Uterus (tissue), 4 donors: ENCODE data around the gene XKR7. TPM values are rescaled to one million over a fixed set of nuclear protein-coding genes. Genes with fewer than 3 reads are reported as not detected.

Experiments
- DNase-seq, 2 donors: peaks; one replicate each; pipeline ENCODE4 v3.0.0-alpha.2; 2019 to 2020
- H3K27ac ChIP-seq, 2 donors: fragments of 200-600 bp; sonication (generic); 1 replicate in 1 of 2; 2 replicates in 1 of 2; pipeline ENCODE4 v1.5.1; 2016 to 2018
- H3K27me3 ChIP-seq, 2 donors: fragments of 200-600 bp; sonication (generic); one replicate each; pipeline ENCODE4 v1.5.1; 2018 to 2019; ENCODE audit warnings: control low read depth in 1 of 2
- H3K36me3 ChIP-seq, 2 donors: fragments of 200-600 bp; sonication (generic); one replicate each; pipeline ENCODE4 v1.5.1; 2019; ENCODE audit warnings: control low read depth in 1 of 2
- H3K4me1 ChIP-seq, 2 donors: fragments of 200-600 bp; sonication (generic); one replicate each; pipeline ENCODE4 v1.5.1; 2018 to 2019; ENCODE audit warnings: control low read depth in 1 of 2
- H3K4me3 ChIP-seq, 2 donors: fragments of 200-600 bp; sonication (generic); 1 replicate in 1 of 2; 2 replicates in 1 of 2; pipeline ENCODE4 v1.5.1; 2018 to 2019; ENCODE audit warnings: mild to moderate bottlenecking in 1 of 2
- H3K9me3 ChIP-seq, 2 donors: fragments of 200-600 bp; sonication (generic); one replicate each; pipeline ENCODE4 v1.5.1; 2019; ENCODE audit warnings: control low read depth in 1 of 2
- CTCF ChIP-seq, 4 experiments: fragments of 200-600 bp in 2 of 4; fragments of 450-650 bp in 2 of 4; sonication (generic) in 2 of 4; IDR thresholded peaks; one replicate each; pipeline ENCODE4 v1.5.1; 2016 to 2019; ENCODE audit warnings: antibody characterized with exemption in 4 of 4, mild to moderate bottlenecking in 2 of 4, moderate library complexity in 1 of 4
- POLR2A ChIP-seq, 2 donors: fragments of 450-650 bp; IDR thresholded peaks; one replicate each; pipeline ENCODE4 v1.6.1; 2016; ENCODE audit warnings: antibody characterized with exemption in 2 of 2, mild to moderate bottlenecking in 1 of 2, moderate library complexity in 1 of 2
- intact Hi-C: fragments of 100-400 bp; cut with DNase I; formaldehyde crosslinking; loops from one replicate; pipeline ENCODE4 v1.15.1; 2023; ENCODE audit warnings: low total_unique reads
- total RNA-seq, 4 donors: library from RNA; depleted of rRNA in 3 of 4; stranded (reverse); fragments of >200 nt in 3 of 4; gene quantifications; one replicate each; pipeline versions ENCODE4 v1.1.0 to v1.2.4, GENCODE V29; 2014 to 2023
- donor health status: DM: yes; HTN: yes; CAD: no.

XKR7 gene
- total RNA-seq, 4 donors from 2014 or later, result 0.14 TPM; not detected in 3

- H3K4me3 ChIP-seq, result no peak overlapping the region
- intact Hi-C loops, result loop anchor here (5.0 kb wide), 1 partner anchor 213 kb away; no protein-coding TSS in a partner anchor
- no peak overlapping the region for H3K27ac ChIP-seq
- H3K36me3 ChIP-seq, result no peaks in the 10 kb centered on the region
- peaks cover 0 to 16% of the 10 kb centered on the region in 2 donors for H3K27me3 ChIP-seq
- H3K9me3 ChIP-seq, result no peaks in the 10 kb centered on the region
- TF ChIP-seq CTCF (IDR thresholded peaks at IDR 0.05) (no peak), POLR2A (IDR thresholded peaks at IDR 0.05) (no peak)
- no peaks in the 10 kb centered on the region for H3K4me1 ChIP-seq
- no peak for DNase-seq
Observed at GRCh38 chr20:32034581-32035425, 66.9 kb downstream of the XKR7 start.

GRCh38 chr20:32035426-32035779 lies 67.5 kb downstream of the XKR7 start:
- Histone ChIP-seq H3K9me3 (no peaks in the 10 kb centered on the region), H3K4me3 (no peak overlapping the region), H3K4me1 (no peaks in the 10 kb centered on the region), H3K27ac (no peak overlapping the region), H3K36me3 (no peaks in the 10 kb centered on the region), H3K27me3 (peaks cover 0 to 16% of the 10 kb centered on the region in 2 donors)
- DNase-seq, result no peak
- TF ChIP-seq POLR2A (IDR thresholded peaks at IDR 0.05) (no peak), CTCF (IDR thresholded peaks at IDR 0.05) (no peak)
- intact Hi-C loops, result no loop called here

GRCh38 chr20:32036252-32036651 lies 68.3 kb downstream of the XKR7 start:
- TF ChIP-seq CTCF (IDR thresholded peaks at IDR 0.05) (no peak), POLR2A (IDR thresholded peaks at IDR 0.05) (no peak)
- no peaks in the 10 kb centered on the region for H3K9me3 ChIP-seq
- H3K27ac ChIP-seq, result no peak overlapping the region
- intact Hi-C loops, result no loop called here
- H3K4me1 ChIP-seq, result no peaks in the 10 kb centered on the region
- peaks cover 0 to 16% of the 10 kb centered on the region in 2 donors for H3K27me3 ChIP-seq
- no peak for DNase-seq
- H3K36me3 ChIP-seq, result no peaks in the 10 kb centered on the region
- no peak overlapping the region for H3K4me3 ChIP-seq

- Histone ChIP-seq H3K27me3 (peaks cover 0 to 16% of the 10 kb centered on the region in 2 donors), H3K9me3 (no peaks in the 10 kb centered on the region), H3K4me1 (no peaks in the 10 kb centered on the region), H3K36me3 (no peaks in the 10 kb centered on the region), H3K27ac (no peak overlapping the region), H3K4me3 (no peak overlapping the region)
- intact Hi-C loops, result no loop called here
- no peak for DNase-seq
- TF ChIP-seq POLR2A (IDR thresholded peaks at IDR 0.05), result no peak
- no peak for TF ChIP-seq CTCF (IDR thresholded peaks at IDR 0.05)
Observed at GRCh38 chr20:32036716-32037485, 69.0 kb downstream of the XKR7 start.

- DNase-seq, result no peak
- no peak for TF ChIP-seq POLR2A (IDR thresholded peaks at IDR 0.05)
- no peak for TF ChIP-seq CTCF (IDR thresholded peaks at IDR 0.05)
- no peaks in the 10 kb centered on the region for H3K9me3 ChIP-seq
- H3K27ac ChIP-seq, result no peak overlapping the region
- intact Hi-C loops, result no loop called here
- no peaks in the 10 kb centered on the region for H3K36me3 ChIP-seq
- no peaks in the 10 kb centered on the region for H3K4me1 ChIP-seq
- H3K27me3 ChIP-seq, result peaks cover 0 to 6% of the 10 kb centered on the region in 2 donors
- H3K4me3 ChIP-seq, result no peak overlapping the region
Observed at GRCh38 chr20:32037929-32038328, 70.0 kb downstream of the XKR7 start.
